GM19397 (cell line): Measurements from ENCODE around the gene CAPN12.

Experiments
- ATAC-seq: cut with Tn5 transposase; IDR thresholded peaks from one replicate; pipeline ENCODE4 v1.9.1; 2021; ENCODE audit warnings: mild to moderate bottlenecking, moderate library complexity; ENCODE audit not compliant: unreplicated experiment

Gene CAPN12

DNA sequence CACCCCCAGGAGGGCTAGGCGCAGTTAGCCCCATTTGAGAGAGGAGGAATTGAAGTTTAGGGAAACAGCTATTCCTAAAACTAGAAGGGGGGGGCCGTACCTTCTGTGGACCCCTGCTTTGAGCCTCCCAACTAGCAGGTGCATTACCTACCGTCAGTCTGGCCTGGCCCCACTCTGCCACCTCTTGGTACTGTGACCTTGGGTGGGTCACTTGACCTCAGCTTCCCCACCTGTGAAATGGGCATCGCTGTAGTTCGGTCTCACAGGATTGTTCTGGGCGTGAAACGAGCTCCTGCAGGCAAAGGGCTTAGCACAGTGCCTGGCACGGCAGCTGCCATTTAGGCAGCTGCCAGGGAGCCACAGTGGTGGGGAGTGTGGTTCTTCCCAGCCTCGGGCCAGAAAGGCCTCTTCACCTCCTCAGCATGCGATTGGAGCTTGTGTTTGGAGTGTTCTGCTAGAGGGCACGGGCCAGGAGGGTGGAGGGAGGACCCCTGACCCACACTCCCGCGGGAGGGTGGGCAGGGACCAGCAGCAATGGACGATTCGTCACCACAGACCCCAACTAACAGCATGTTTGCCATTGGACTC lies 32.0 kb downstream of the CAPN12 start:
- no peak for ATAC-seq

- no peak for ATAC-seq
Observed at GRCh38 chr19:38711726-38712153, 32.5 kb downstream of the CAPN12 start.

DNA sequence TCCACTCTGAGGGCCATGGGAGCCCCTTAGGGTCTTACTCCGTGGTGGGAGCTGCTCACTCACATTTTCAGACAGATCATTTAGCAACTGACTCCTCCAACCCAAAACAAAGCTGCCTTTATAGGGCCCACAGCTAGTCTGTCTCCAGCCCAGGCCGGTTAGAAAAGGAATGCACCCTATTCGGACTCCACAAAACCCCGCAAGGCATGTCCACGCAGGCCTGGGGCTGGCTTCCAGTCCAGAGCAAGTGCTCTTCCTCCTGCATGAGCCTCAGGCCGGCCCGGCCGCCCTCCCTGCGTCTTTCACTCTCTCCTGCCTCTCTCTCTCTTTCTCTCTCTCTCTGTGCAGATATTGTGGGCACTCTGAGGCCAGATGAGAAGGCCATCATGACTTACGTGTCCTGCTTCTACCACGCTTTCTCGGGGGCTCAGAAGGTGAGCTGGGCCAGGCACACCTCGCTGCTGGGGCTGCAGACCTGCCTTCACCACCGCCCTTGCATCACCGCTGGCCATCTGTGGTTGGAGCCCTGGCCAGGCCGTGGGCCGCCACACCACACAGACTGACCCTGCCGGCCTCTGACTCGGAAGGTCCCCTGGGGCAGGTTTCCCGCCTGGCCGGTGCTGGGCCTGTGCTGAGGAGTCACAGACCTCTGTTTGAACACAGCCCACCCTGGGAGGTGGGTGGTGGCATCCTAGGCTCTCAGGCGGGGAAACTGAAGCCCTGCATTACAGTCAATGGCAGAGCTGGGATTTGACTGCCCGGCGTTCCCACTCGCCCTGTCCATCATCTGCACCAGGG lies 33.1 kb downstream of the CAPN12 start:
- ATAC-seq, result no peak

DNA sequence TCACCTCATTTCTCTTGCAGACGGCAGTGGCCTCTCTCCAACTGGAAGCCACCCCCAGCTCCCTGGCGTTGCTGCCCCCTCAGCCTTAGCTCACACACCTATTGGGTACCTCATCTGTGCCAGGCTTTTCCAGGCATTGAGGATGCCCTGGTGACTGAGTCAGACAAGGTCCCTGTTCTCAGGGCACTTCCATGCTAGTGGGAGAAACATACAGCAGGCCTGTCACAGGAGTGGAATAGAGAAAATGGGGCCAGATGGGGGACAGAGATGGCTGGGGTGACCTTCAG lies 33.9 kb downstream of the CAPN12 start:
- ATAC-seq, result no peak

- ATAC-seq, result no peak
Observed at GRCh38 chr19:38709671-38710415, 34.4 kb downstream of the CAPN12 start.

DNA sequence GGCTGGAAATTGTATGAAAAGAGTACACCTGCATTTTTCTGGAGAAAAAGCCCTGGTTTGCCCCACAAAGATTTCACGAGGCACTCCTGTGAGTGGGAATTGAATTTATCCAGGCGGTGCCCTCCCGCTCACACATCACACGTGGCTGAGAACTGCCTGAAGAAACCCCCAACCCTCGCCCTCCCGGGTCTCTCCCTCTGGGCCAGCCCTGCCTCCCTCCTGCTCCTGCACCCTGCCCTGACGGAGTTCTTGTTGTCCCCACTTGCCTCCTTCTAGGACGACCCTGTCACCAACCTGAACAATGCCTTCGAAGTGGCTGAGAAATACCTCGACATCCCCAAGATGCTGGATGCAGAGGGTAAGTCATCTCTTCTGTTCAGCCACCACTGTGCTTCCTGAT lies 35.2 kb downstream of the CAPN12 start:
- no peak for ATAC-seq

GRCh38 chr19:38708413-38709024 lies 35.8 kb downstream of the CAPN12 start:
- ATAC-seq, result no peak

- no peak for ATAC-seq
Observed at GRCh38 chr19:38707512-38708114, 36.7 kb downstream of the CAPN12 start.

- ATAC-seq, result no peak
Observed at GRCh38 chr19:38706792-38707511, 37.3 kb downstream of the CAPN12 start.

GRCh38 chr19:38705197-38706019 lies 38.9 kb downstream of the CAPN12 start:
- ATAC-seq, result no peak

DNA sequence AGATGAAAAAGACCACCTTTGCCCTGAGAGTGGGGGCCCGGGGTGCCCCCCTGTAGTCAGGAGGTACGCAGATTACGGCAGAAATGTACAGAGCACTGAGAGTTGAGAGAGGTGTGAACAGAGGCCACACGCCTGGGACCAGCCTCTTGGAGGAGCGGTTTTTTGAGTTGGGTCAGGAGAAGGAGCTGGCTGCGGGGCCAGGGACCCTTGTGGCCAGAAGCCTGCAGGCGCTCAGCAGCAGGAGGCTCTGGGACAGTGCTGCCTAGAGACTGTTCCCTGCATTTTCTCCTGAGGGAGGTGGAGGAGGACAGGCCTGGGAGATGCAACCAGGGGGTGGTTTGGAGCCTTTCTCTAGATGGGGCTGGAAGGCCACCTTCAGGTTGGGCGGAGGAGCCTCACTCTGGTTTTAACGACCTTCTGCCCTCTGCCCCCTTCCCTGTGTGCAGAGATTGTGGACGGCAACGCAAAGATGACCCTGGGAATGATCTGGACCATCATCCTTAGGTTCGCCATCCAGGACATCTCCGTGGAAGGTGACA lies 39.7 kb downstream of the CAPN12 start:
- no peak for ATAC-seq

DNA sequence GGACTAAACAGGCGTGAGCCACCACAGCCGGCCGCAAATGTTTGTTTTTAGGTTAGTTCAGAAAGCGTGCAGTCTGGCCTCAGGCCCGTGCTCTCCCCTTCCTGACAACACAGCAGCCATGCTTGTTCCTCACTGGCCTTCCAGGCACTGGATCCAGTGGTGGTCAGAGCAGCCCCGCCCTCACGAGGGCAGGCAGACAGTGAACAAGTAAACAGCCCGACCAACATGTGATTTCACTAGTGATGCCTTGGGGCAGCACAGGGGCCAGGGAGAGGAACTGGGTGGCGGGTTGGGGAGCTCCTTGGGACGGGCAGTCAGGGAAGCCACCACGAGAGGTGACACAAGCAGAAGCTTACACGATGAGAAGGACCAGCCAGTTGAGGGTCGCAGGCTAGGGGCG lies 40.8 kb downstream of the CAPN12 start:
- ATAC-seq, result no peak

DNA sequence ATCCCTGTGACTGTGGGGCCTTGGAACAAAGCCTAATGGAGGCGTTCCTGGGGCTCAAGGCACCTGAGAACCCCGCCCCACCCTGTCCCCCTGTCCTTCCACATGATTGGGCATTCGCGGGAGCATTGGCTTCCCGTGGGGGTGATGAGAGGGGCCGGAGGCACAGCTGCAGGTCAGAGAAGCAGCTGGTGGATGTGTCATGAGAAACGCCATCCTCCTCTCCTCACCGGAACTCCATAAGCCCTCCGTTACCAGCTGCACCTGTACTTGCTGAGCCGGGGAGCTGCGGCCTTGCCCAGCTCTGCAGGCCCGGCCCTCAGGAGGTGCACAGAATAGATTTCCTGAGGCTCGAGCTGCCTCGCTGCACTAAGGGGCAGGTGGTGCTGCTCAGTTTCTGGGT lies 42.0 kb downstream of the CAPN12 start:
- no peak for ATAC-seq

GRCh38 chr19:38701455-38702063 lies 42.7 kb downstream of the CAPN12 start:
- no peak for ATAC-seq

GRCh38 chr19:38700902-38701454 lies 43.3 kb downstream of the CAPN12 start:
- no peak for ATAC-seq

DNA sequence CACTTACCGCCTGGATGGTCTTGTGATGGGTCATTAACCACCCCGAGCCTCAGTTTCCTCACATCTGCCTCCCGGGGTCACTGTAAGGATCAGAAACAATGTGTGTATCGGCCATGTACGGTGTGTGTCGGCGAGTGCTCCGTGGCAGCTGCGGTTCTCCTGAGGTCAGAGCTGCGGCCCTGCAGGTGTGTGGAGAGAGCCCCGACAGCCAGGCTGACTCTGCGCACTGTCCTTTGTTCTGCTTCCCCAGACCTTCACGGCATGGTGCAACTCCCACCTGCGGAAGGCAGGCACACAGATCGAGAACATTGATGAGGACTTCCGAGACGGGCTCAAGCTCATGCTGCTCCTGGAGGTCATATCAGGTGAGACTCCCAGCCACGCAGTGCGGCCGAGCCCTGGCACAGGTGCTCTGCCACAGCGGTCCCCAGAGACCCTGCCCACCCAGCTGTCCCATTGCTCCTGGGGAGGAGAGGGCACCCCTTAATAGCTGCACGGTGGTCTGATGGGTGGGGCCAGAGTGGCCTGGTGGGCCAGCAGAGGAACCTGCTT lies 43.8 kb downstream of the CAPN12 start:
- ATAC-seq, result no peak

DNA sequence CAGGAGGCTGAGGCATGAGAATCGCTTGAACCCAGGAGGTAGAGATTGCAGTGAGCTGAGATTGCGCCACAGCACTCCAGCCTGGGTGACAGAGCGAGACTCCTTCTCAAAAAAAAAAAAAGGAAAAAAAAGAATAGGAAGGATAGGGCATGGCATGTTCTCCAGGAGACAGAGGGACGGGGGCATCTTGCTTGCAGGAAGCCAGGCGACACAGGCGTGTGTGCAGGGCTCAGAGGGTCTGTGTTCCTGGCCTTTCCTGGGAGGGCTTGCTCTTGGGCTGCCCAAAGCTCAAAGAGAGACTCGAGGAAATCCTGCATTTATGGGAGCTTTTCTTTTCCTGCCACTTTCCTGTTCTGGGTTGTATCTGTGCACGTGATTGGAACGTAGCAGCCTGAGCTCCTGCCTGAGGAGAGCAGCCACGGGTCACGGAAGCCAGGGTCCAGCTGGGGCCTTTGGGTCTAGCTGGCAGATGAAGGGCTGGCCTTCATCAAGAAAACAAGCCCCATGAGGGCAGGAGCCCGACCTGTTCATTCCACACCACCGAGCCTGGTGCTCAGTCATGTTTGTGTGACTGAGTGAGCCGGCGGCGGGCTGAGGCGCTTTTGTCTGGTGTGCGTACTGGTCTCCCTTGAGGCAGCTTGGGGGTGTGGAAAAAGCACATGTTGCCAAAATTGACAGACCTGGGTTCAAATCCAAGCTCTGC lies 44.5 kb downstream of the CAPN12 start:
- no peak for ATAC-seq

DNA sequence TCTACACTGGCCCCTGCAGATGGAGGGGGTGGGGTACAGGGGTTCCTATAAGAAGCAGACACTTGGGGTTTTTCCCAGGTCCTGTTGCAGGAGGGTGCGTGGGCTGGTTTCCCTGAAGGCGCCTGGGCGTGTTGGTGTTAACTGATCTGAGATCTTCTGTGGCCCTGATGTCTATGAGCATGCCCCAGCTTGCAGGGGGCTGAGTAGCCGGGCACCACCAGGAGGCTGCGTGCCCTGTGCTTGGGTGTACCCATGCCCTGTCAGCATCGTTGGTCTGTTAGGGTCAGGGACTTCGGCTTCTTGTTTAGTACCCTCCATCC lies 45.3 kb downstream of the CAPN12 start:
- no peak for ATAC-seq
